HepG2 (cell line): ENCODE data around the gene DCDC2. TPM values are rescaled to one million over a fixed set of nuclear protein-coding genes. Genes with fewer than 3 reads are reported as not detected.

Source experiments
- ATAC-seq: fragments of 200-7000 bp; cut with Tn5 transposase; 3 replicates; pipeline ENCODE4 v1.9.1; 2020; ENCODE audit warnings: mild to moderate bottlenecking, moderate library complexity
- BruUV-seq: library from RNA; stranded (reverse); fragments of 400-500 nt; replicated peaks from 2 replicates; lab custom pipeline; 2021; lab: Mats Ljungman, UMichigan
- CTCF ChIA-PET: fragments of 300-600 bp; formaldehyde crosslinking; extraction: SDS; loops from one replicate; lab custom pipeline; 2021; ENCODE audit warnings: low total read pairs, inconsistent platforms, low intra/inter-chr PET ratio; lab: Yijun Ruan, JAX
- POLR2A ChIA-PET: fragments of 350-600 bp; sonication (Branson Sonifier 250); formaldehyde crosslinking; loops from one replicate; lab custom pipeline; 2020; ENCODE audit warnings: antibody characterized with exemption, inconsistent platforms; lab: Yijun Ruan, JAX
- DNase-seq: peaks from one replicate; pipeline ENCODE4 v3.0.0-alpha.2; 2015; ENCODE audit warnings: low spot score
- FAIRE-seq: peaks from 3 replicates; lab custom pipeline; 2011; peaks lifted over from hg19 to GRCh38; lab: Jason Lieb, UNC
- H2AFZ ChIP-seq: one replicate; pipeline ENCODE4 v1.6.1; 2011; ENCODE audit warnings: low read length, inconsistent platforms
- H3K27ac ChIP-seq: fragments of 300-600 bp; 3 replicates; pipeline ENCODE4 v1.8.0; 2011; ENCODE audit warnings: mixed run types, mild to moderate bottlenecking, mixed read lengths, low read length, inconsistent platforms; ENCODE audit not compliant: insufficient read depth; ENCODE audit errors: extremely low read length
- H3K27me3 ChIP-seq, 2 experiments: fragments of 200-600 bp in 1 of 2; 2 replicates in 1 of 2; 3 replicates in 1 of 2; pipeline versions ENCODE4 v1.6.0 to v1.8.0; 2011; ENCODE audit warnings: low read length in 2 of 2, mild to moderate bottlenecking in 2 of 2, moderate library complexity in 2 of 2, inconsistent platforms in 1 of 2; ENCODE audit not compliant: insufficient read depth in 2 of 2, control insufficient read depth in 1 of 2
- H3K36me3 ChIP-seq, 2 experiments: fragments of 200-600 bp in 1 of 2; replicated peaks in 1 of 2; 2 replicates in 1 of 2; 3 replicates in 1 of 2; pipeline versions ENCODE4 v1.5.1 to v1.8.0; 2011; ENCODE audit warnings: low read length in 2 of 2, inconsistent platforms in 1 of 2; ENCODE audit not compliant: insufficient read depth in 2 of 2, control insufficient read depth in 1 of 2
- H3K4me1 ChIP-seq: 2 replicates; pipeline ENCODE4 v1.5.1; 2012; ENCODE audit warnings: low read length, inconsistent platforms; ENCODE audit not compliant: insufficient read depth
- H3K4me2 ChIP-seq: 2 replicates; pipeline ENCODE4 v1.6.0; 2011; ENCODE audit warnings: low read depth, low read length, inconsistent platforms
- H3K4me3 ChIP-seq, 3 experiments: fragments of 200-600 bp in 1 of 3; sonication (generic), shearing (Covaris generic) in 1 of 3; replicated peaks in 1 of 3; 2 replicates each; pipeline ENCODE4 v1.5.1; 2011 to 2016; ENCODE audit warnings: low read length in 3 of 3, inconsistent platforms in 2 of 3, low read depth in 2 of 3, mild to moderate bottlenecking in 2 of 3, control low read depth in 1 of 3, mixed read lengths in 1 of 3; ENCODE audit not compliant: insufficient read depth in 1 of 3
- H3K79me2 ChIP-seq: one replicate; pipeline ENCODE4 v1.6.1; 2011; ENCODE audit warnings: low read length, inconsistent platforms; ENCODE audit not compliant: insufficient read depth
- H3K9ac ChIP-seq: 2 replicates; pipeline ENCODE4 v1.6.0; 2011; ENCODE audit warnings: mild to moderate bottlenecking, low read depth, low read length, inconsistent platforms; ENCODE audit not compliant: insufficient read depth
- H3K9me3 ChIP-seq: 2 replicates; pipeline ENCODE4 v1.5.1; 2012; ENCODE audit warnings: mild to moderate bottlenecking, low read length
- H4K20me1 ChIP-seq: 2 replicates; pipeline ENCODE4 v1.6.0; 2011; ENCODE audit warnings: inconsistent platforms, mild to moderate bottlenecking, low read length, moderate library complexity; ENCODE audit not compliant: insufficient read depth
- AGO2 ChIP-seq: fragments of 200-400 bp; formaldehyde crosslinking; optimal IDR thresholded peaks from 2 replicates; pipeline ENCODE3; 2017; ENCODE audit warnings: mild to moderate bottlenecking, low read depth, low read length, moderate library complexity
- RFX1 ChIP-seq: fragments of 450-650 bp; IDR thresholded peaks from 2 replicates; pipeline ENCODE4 v1.6.1; 2017
- ZNF569 ChIP-seq: sonication (generic); formaldehyde crosslinking; IDR thresholded peaks from 2 replicates; pipeline ENCODE4 v1.5.0; 2020; ENCODE audit warnings: mild to moderate bottlenecking, missing genetic modification reagents, moderate library complexity, borderline replicate concordance
- ZNF768 ChIP-seq: sonication (generic); formaldehyde crosslinking; IDR thresholded peaks from 2 replicates; pipeline ENCODE4 v1.4.0; 2020; ENCODE audit warnings: missing genetic modification reagents
- WGBS: methylation state at CpG from one replicate; pipeline ENCODE4 v1.1.6; 2017; ENCODE audit warnings: low lambda C conversion rate; 5-methylcytosine and 5-hydroxymethylcytosine counted together
- in situ Hi-C: cut with HindIII; loops from 2 replicates; pipeline ENCODE4 v1.10.0; 2017; ENCODE audit warnings: low pct_unique_long_range_greater_than_20kb; ENCODE audit not compliant: extremely low pct_ligation_motif_present
- intact Hi-C: fragments of 100-400 bp; cut with micrococcal nuclease; formaldehyde crosslinking; loops from one replicate; pipeline ENCODE4 v1.10.0; 2022; ENCODE audit not compliant: unreplicated experiment
- polyA plus RNA-seq, 8 experiments: library from polyadenylated mRNA; depleted of rRNA in 3 of 8; stranded (reverse) in 7 of 8; unstranded in 1 of 8; fragments of >200 nt; fragmentation: Illumina TruSeq in 4 of 8; extraction: Trizol in 4 of 8; gene quantifications; 2 replicates each; pipeline versions ENCODE4 v1.2.1 to v1.2.3, GENCODE V29; 2011 to 2016; ENCODE audit warnings: low read depth in 4 of 8, missing spikeins in 1 of 8, mixed read lengths in 1 of 8; ENCODE audit not compliant: insufficient read depth in 1 of 8
- total RNA-seq, 5 experiments: library from RNA; depleted of rRNA; stranded (reverse); fragments of >200 nt; fragmentation: Illumina TruSeq; extraction: Trizol; gene quantifications; 2 replicates each; pipeline ENCODE4 v1.2.3, GENCODE V29; 2016; ENCODE audit warnings: low read depth in 1 of 5
- TF ChIP-seq, protein P1 (sequence below): sonication (generic); formaldehyde crosslinking; IDR thresholded peaks from 2 replicates; pipeline ENCODE4 v1.4.0; 2020; ENCODE audit warnings: missing genetic modification reagents

The DCDC2 gene
- total and polyA plus RNA-seq, 2 of the 13 experiments (the other 11 are each of a cell fraction or from before 2014, with no cell fraction given): 9.0 to 36.2 TPM

DNA sequence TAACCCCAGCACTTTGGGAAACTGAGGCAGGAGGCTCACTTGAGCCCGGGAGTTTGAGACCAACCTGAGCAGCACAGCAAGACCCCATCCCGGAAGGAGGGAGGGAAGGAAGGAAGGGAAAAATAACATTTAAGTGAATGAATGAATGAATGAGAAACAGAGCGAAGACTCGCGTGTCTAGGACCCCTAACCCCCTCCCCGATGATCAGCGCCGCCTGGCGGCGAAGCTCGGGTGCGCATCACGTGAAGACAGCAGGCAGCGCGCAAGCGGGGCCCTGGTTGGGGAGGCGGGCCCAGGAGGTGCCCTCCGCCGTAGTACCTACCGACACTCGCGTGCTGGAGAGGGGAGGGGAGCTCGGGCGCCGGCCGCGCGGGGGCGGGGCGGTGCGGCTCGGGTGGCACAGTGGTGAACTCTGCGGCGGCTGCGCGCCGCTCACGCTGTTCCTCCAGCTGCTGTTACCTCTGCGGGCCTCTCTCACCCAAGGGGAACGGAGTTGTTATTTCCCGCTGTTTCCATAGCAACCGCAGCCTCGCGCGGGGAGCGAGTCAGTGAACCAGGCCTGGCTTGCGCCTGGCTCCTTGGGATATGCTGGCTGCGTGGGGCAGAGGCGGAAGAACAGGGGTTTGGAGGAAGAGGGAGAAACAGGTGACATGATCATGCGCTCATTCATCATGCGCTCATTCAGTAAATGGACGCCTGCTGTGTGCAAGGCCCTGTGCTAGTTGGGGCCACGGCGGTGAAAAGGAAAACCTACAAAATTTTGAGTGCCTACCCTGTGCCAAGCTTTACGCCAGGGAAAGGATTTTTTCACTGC, 2.0 kb upstream of the DCDC2 start:
- no peak overlapping the region for H3K4me3 ChIP-seq
- POLR2A ChIA-PET: interaction anchor here (1.2 kb wide), 1 partner anchor 23 kb away, joined by 5 read pairs; no protein-coding TSS in a partner anchor
- H3K9me3 ChIP-seq: no peaks in the 10 kb centered on the region
- in situ Hi-C loops: no loop called here
- H4K20me1 ChIP-seq: peaks cover 3% of the 10 kb centered on the region; the same call in 1 of the 2 replicates
- WGBS: 97% methylated on average over 55 of the region's 55 CpGs
- FAIRE-seq (no peak), DNase-seq (no peak), ATAC-seq (no peak)
- peak overlapping the region; percentile 11 for H3K27ac ChIP-seq
- intact Hi-C loops: no loop called here
- H3K4me1 ChIP-seq: peaks cover 26% of the 10 kb centered on the region
- H3K9ac ChIP-seq: no peak overlapping the region
- H3K36me3 ChIP-seq: no peaks in the 10 kb centered on the region; a peak in 1 of 5 replicates
- TF ChIP-seq AGO2 (peak; percentile 49), ZNF768 (CRISPR knock-in tag) (peak; percentile 26; the same call in 1 of the 2 replicates), RFX1 (peak; percentile 33; the same call in 1 of the 2 replicates), ZNF569 (no peak)
- TF ChIP-seq, protein P1, sequence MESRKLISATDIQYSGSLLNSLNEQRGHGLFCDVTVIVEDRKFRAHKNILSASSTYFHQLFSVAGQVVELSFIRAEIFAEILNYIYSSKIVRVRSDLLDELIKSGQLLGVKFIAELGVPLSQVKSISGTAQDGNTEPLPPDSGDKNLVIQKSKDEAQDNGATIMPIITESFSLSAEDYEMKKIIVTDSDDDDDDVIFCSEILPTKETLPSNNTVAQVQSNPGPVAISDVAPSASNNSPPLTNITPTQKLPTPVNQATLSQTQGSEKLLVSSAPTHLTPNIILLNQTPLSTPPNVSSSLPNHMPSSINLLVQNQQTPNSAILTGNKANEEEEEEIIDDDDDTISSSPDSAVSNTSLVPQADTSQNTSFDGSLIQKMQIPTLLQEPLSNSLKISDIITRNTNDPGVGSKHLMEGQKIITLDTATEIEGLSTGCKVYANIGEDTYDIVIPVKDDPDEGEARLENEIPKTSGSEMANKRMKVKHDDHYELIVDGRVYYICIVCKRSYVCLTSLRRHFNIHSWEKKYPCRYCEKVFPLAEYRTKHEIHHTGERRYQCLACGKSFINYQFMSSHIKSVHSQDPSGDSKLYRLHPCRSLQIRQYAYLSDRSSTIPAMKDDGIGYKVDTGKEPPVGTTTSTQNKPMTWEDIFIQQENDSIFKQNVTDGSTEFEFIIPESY (CRISPR knock-in tag): peak; percentile 78
- CTCF ChIA-PET: no interaction called here
- H2AFZ ChIP-seq: no peak overlapping the region
- no peaks in the 10 kb centered on the region; a peak in 1 of 5 replicates for H3K27me3 ChIP-seq
- H3K79me2 ChIP-seq: peaks cover 36% of the 10 kb centered on the region
- BruUV-seq: no TSS peak
- no peak overlapping the region for H3K4me2 ChIP-seq
